Loucy (cell line): ENCODE data around the gene TGM3.

ENCODE experiments used
- H2AFZ ChIP-seq: fragments of 200-600 bp; sonication (generic); 2 replicates; pipeline ENCODE4 v1.6.0; 2016; ENCODE audit warnings: antibody characterized with exemption, mild to moderate bottlenecking, low read length, moderate library complexity
- H3F3A ChIP-seq: fragments of 200-600 bp; 2 replicates; pipeline ENCODE4 v1.6.0; 2016; ENCODE audit warnings: antibody characterized with exemption, low read depth, mild to moderate bottlenecking
- H3K27me3 ChIP-seq: fragments of 200-600 bp; sonication (generic); 2 replicates; pipeline ENCODE4 v1.6.1; 2014; ENCODE audit warnings: low read length, mild to moderate bottlenecking; ENCODE audit not compliant: insufficient read depth, poor library complexity, severe bottlenecking
- H3K36me3 ChIP-seq: fragments of 200-600 bp; sonication (generic); 2 replicates; pipeline ENCODE4 v1.6.1; 2016; ENCODE audit warnings: low read length; ENCODE audit not compliant: insufficient read depth
- H3K4me1 ChIP-seq: fragments of 200-600 bp; sonication (generic); 2 replicates; pipeline ENCODE4 v1.5.1; 2014; ENCODE audit warnings: low read length, mild to moderate bottlenecking; ENCODE audit not compliant: insufficient read depth, poor library complexity, severe bottlenecking
- H3K4me2 ChIP-seq: fragments of 200-600 bp; sonication (generic); 2 replicates; pipeline ENCODE4 v1.6.0; 2014; ENCODE audit warnings: antibody characterized with exemption, low read length, low read depth, mild to moderate bottlenecking; ENCODE audit not compliant: poor library complexity, severe bottlenecking
- H3K4me3 ChIP-seq: fragments of 200-600 bp; sonication (generic); 2 replicates; pipeline ENCODE4 v1.5.1; 2014; ENCODE audit warnings: low read length, mild to moderate bottlenecking, mixed read lengths; ENCODE audit not compliant: poor library complexity, severe bottlenecking
- H3K79me2 ChIP-seq: fragments of 200-600 bp; sonication (generic); 2 replicates; pipeline ENCODE4 v1.6.1; 2014; ENCODE audit warnings: low read length; ENCODE audit not compliant: insufficient read depth
- H3K9ac ChIP-seq: fragments of 200-600 bp; sonication (generic); 2 replicates; pipeline ENCODE4 v1.6.0; 2014; ENCODE audit warnings: mild to moderate bottlenecking, low read depth, low read length, moderate library complexity; ENCODE audit not compliant: poor library complexity, severe bottlenecking
- H3K9me2 ChIP-seq: fragments of 200-600 bp; sonication (generic); replicated peaks from 2 replicates; pipeline ENCODE4 v1.6.1; 2016; ENCODE audit warnings: low read depth, low read length, mixed read lengths
- H3K9me3 ChIP-seq: fragments of 200-600 bp; sonication (generic); 2 replicates; pipeline ENCODE4 v1.6.1; 2014; ENCODE audit warnings: mild to moderate bottlenecking, antibody characterized with exemption, low read length, low read depth; ENCODE audit not compliant: insufficient read depth
- H4K20me1 ChIP-seq: fragments of 200-600 bp; sonication (generic); 2 replicates; pipeline ENCODE4 v1.6.0; 2014; ENCODE audit warnings: antibody characterized with exemption, low read length, mild to moderate bottlenecking; ENCODE audit not compliant: insufficient read depth, poor library complexity, severe bottlenecking
- CTCF ChIP-seq: fragments of 200-600 bp; sonication (generic); conservative IDR thresholded peaks from 2 replicates; pipeline ENCODE4 v1.5.1; 2014; ENCODE audit warnings: mild to moderate bottlenecking, antibody characterized with exemption, low read length
- EZH2phosphoT487 ChIP-seq: fragments of 200-600 bp; IDR thresholded peaks from 2 replicates; pipeline ENCODE4 v1.6.1; 2018; ENCODE audit warnings: antibody characterized with exemption, mild to moderate bottlenecking, moderate library complexity, borderline replicate concordance

Gene TGM3

GRCh38 chr20:2382833-2383232 is 87.0 kb downstream of the TGM3 start:
- Histone ChIP-seq H2AFZ (no peak overlapping the region), H3K9me3 (no peaks in the 10 kb centered on the region; the same call in 1 of the 2 replicates), H4K20me1 (no peaks in the 10 kb centered on the region), H3K4me3 (no peak overlapping the region), H3K9ac (no peak overlapping the region), H3F3A (no peaks in the 10 kb centered on the region; the same call in 1 of the 2 replicates), H3K27me3 (no peaks in the 10 kb centered on the region), H3K79me2 (no peaks in the 10 kb centered on the region), H3K9me2 (no peaks in the 10 kb centered on the region), H3K4me1 (peaks cover 38% of the 10 kb centered on the region), H3K36me3 (no peaks in the 10 kb centered on the region), H3K4me2 (no peak overlapping the region)
- TF ChIP-seq CTCF (no peak), EZH2phosphoT487 (no peak)

- Histone ChIP-seq H3K4me3 (no peak overlapping the region), H3K9me2 (no peaks in the 10 kb centered on the region), H3K9ac (no peak overlapping the region), H3K27me3 (no peaks in the 10 kb centered on the region), H3K9me3 (no peaks in the 10 kb centered on the region; the same call in 1 of the 2 replicates), H4K20me1 (no peaks in the 10 kb centered on the region), H3F3A (no peaks in the 10 kb centered on the region), H3K4me2 (no peak overlapping the region), H3K4me1 (peaks cover 25% of the 10 kb centered on the region), H3K36me3 (no peaks in the 10 kb centered on the region), H2AFZ (no peak overlapping the region), H3K79me2 (no peaks in the 10 kb centered on the region)
- TF ChIP-seq EZH2phosphoT487 (no peak), CTCF (no peak)
These were observed 89.2 kb downstream of the TGM3 start for GRCh38 chr20:2385026-2385425.

DNA sequence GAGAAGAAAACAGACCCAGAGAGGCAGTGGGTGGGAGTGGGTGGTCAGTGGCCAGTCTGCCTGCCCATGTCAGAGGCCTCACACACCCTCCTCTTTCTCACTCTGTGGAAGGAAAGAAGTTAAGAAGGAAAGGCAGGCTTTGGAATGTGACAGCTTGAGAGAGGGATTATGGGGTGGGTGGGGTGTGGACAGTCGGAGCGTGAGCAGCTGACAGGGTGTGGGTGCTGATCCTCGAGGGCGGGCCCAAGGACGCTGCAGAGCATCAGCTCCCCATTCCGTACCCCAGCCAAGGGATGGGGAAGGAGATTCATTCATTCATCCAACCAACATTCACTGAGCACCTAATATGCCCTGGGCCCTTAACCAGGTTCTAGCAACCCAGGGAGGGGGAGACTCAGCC is 89.7 kb downstream of the TGM3 start:
- no peaks in the 10 kb centered on the region for H3F3A ChIP-seq
- no peaks in the 10 kb centered on the region for H3K36me3 ChIP-seq
- no peak for TF ChIP-seq EZH2phosphoT487
- no peak for TF ChIP-seq CTCF
- H3K4me3 ChIP-seq: no peak overlapping the region
- no peaks in the 10 kb centered on the region for H3K9me2 ChIP-seq
- peaks cover 20% of the 10 kb centered on the region for H3K4me1 ChIP-seq
- H3K27me3 ChIP-seq: no peaks in the 10 kb centered on the region
- H3K4me2 ChIP-seq: no peak overlapping the region
- H3K9ac ChIP-seq: no peak overlapping the region
- H3K79me2 ChIP-seq: no peaks in the 10 kb centered on the region
- H3K9me3 ChIP-seq: no peaks in the 10 kb centered on the region; the same call in 1 of the 2 replicates
- no peak overlapping the region for H2AFZ ChIP-seq
- H4K20me1 ChIP-seq: no peaks in the 10 kb centered on the region
